Measurements from ENCODE around the gene HS3ST5. TPM values are rescaled to one million over a fixed set of nuclear protein-coding genes. Genes with fewer than 3 reads are reported as not detected.

The HS3ST5 gene
- total and polyA plus RNA-seq, 10 donors, result not detected

DNA sequence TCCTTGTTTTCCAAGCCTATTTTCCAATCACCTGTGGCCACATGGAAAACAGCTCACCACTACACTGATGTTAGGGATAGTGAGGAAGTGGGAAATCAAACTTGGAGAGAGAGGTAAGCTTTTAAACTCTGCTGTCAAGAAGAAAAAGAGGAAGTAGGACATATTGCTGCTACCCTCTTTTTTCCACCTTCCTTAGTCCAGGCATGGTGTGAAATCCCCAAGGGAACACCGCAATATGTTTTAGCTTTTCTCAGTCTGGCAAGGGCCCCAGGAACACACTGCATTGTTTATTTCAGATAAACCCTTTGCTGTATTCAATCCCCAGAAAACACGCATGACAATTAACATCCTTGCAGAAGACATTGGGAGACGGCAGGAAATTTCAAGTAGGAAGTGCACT lies 61.3 kb downstream of the HS3ST5 start:
- peaks cover 0 to 10% (median 0%) of the 10 kb centered on the region in 7 donors for H3K27me3 ChIP-seq (replicated peaks in 1 of 7)
- H3K4me1 ChIP-seq, result no peaks in the 10 kb centered on the region
- WGBS, 5 donors, result 34 to 51% (median 44%) methylated on average over 3 of the region's 3 CpGs
- H3K27ac ChIP-seq, result no peak overlapping the region
- no peak for TF ChIP-seq CTCF (IDR thresholded peaks at IDR 0.05 in 8 of 11, conservative IDR thresholded peaks at IDR 0.05 in 3 of 11)
- TF ChIP-seq POLR2A (IDR thresholded peaks at IDR 0.05), result no peak
- no peak for TF ChIP-seq POLR2AphosphoS5 (IDR thresholded peaks at IDR 0.05)
- no peak overlapping the region for H3K4me3 ChIP-seq
- intact Hi-C loops (cut with DNase I; ENCODE audit: low total_unique reads), result no loop called here
- DNase-seq, result no peak
- no peaks in the 10 kb centered on the region for H3K36me3 ChIP-seq
- H3K9me3 ChIP-seq, result no peaks in the 10 kb centered on the region

DNA sequence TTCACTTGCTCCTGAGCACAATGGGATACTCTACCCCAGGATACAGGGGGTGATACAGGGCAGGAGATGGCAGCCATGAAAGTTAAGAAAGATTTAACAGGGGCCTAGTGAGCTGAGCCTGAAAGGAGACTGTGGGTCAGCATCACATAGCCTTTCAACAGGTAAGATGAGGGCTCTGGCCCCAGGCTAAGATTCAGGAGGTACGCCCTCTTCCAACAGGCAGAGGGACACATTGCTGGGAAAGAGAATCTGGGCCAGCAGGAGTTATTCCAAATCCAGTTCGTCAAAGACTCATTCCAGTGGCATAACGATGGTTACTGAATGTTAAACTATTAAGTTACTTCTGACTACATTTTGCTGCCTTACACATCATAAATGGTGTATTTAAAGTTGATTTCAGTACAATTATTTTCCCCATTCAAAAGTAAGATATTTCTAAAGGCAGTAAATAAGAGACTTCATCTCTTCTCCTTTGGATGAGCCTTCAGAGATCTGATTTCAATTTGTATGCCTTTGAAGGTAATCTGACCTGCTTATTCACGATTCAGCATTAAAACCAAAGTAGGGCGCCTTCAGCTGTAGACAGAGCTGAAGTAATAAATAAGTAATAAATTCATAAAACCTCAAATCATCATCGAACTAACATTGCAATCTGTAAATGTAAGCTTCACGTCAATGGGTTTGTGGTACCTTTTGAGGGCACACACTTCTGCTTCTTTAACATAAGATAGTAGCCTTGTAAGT lies 62.4 kb downstream of the HS3ST5 start:
- TF ChIP-seq CTCF (IDR thresholded peaks at IDR 0.05 in 8 of 11, conservative IDR thresholded peaks at IDR 0.05 in 3 of 11) (no peak), POLR2A (IDR thresholded peaks at IDR 0.05) (no peak), POLR2AphosphoS5 (IDR thresholded peaks at IDR 0.05) (no peak)
- H3K4me1 ChIP-seq, result no peaks in the 10 kb centered on the region
- 85 to 92% (median 87%) methylated on average over 7 of the region's 7 CpGs for WGBS, 5 donors
- no peak overlapping the region for H3K4me3 ChIP-seq
- intact Hi-C loops (cut with DNase I; ENCODE audit: low total_unique reads), result no loop called here
- no peak for DNase-seq
- no peaks in the 10 kb centered on the region for H3K9me3 ChIP-seq
- peaks cover 0 to 10% (median 0%) of the 10 kb centered on the region in 7 donors for H3K27me3 ChIP-seq (replicated peaks in 1 of 7)
- no peak overlapping the region for H3K27ac ChIP-seq
- H3K36me3 ChIP-seq, result no peaks in the 10 kb centered on the region

DNA sequence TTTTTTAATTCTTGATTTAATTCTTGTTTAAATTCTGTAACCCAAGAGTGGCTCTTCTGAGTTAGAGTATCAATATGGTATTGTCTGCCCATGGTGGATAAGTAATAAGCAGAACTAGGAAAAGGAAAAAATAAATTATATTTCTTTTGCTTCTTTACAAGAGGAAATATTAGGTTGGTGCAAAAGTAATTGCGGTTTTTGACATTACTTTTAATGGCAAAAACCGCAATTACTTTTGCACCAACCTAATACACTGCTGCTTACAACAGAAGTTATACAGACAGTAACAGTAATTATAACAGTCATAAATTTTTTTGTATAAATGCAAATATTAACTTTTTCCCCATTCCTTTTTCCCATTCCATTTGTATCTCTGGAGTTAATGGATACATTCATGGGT lies 65.6 kb downstream of the HS3ST5 start:
- no peak overlapping the region for H3K4me3 ChIP-seq
- TF ChIP-seq POLR2AphosphoS5 (IDR thresholded peaks at IDR 0.05) (no peak), POLR2A (IDR thresholded peaks at IDR 0.05) (no peak), CTCF (IDR thresholded peaks at IDR 0.05 in 8 of 11, conservative IDR thresholded peaks at IDR 0.05 in 3 of 11) (no peak)
- intact Hi-C loops (cut with DNase I; ENCODE audit: low total_unique reads), result no loop called here
- WGBS, 5 donors, result 63 to 79% (median 71%) methylated on average over 2 of the region's 2 CpGs
- peaks cover 0 to 10% (median 0%) of the 10 kb centered on the region in 7 donors for H3K27me3 ChIP-seq (replicated peaks in 1 of 7)
- no peak for DNase-seq
- no peaks in the 10 kb centered on the region for H3K9me3 ChIP-seq
- H3K36me3 ChIP-seq, result no peaks in the 10 kb centered on the region
- H3K4me1 ChIP-seq, result no peaks in the 10 kb centered on the region
- no peak overlapping the region for H3K27ac ChIP-seq

DNA sequence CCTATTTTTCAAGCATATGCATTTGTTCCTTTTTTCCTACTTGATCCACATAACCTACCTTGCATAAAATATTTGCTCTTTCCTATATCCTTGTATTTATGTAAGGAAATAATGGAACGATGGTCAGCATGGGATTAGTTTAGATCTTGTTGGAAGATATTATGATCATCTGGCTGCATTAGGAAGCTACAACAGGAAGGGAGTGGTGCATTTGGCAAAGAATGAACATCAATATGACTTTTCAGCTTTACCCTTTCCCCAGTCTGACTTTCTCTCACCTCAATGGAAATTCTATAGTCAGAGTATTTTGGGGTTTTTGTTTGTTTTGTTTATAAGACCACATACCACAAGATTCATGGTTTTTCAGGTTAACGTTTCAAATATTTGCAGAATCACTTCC lies 66.0 kb downstream of the HS3ST5 start:
- intact Hi-C loops (cut with DNase I; ENCODE audit: low total_unique reads), result no loop called here

More for the DNA sequence above, 66.0 kb downstream of the HS3ST5 start:
- H3K4me1 ChIP-seq, result no peaks in the 10 kb centered on the region
- H3K9me3 ChIP-seq, result no peaks in the 10 kb centered on the region
- H3K27ac ChIP-seq, result no peak overlapping the region
- peaks cover 0 to 10% (median 0%) of the 10 kb centered on the region in 7 donors for H3K27me3 ChIP-seq (replicated peaks in 1 of 7)
- 21 to 44% (median 34%) methylated on average over 2 of the region's 2 CpGs for WGBS, 5 donors
- no peaks in the 10 kb centered on the region for H3K36me3 ChIP-seq
- no peak for DNase-seq
- H3K4me3 ChIP-seq, result no peak overlapping the region
- TF ChIP-seq CTCF (IDR thresholded peaks at IDR 0.05 in 8 of 11, conservative IDR thresholded peaks at IDR 0.05 in 3 of 11) (no peak), POLR2A (IDR thresholded peaks at IDR 0.05) (no peak), POLR2AphosphoS5 (IDR thresholded peaks at IDR 0.05) (no peak)
